Left kidney (tissue), 8 donors: Measurements from ENCODE around the gene IL34. TPM values are rescaled to one million over a fixed set of nuclear protein-coding genes. Genes with fewer than 3 reads are reported as not detected.
"Not testable (repeated sequence)": the region's sequence is repeated elsewhere in the genome, so short reads cannot be mapped to it uniquely, and the experiment has no call there.

ENCODE experiments used
- DNase-seq: peaks from one replicate; pipeline ENCODE4 v3.0.0-alpha.2; 2013
- long read RNA-seq, 8 donors: transcript quantifications; one replicate each; lab custom pipeline, GENCODE V29; 2026
- polyA plus RNA-seq: library from polyadenylated mRNA; unstranded; fragments of 120-200 nt; gene quantifications from one replicate; pipeline ENCODE4 v1.2.1, GENCODE V29; 2013; ENCODE audit not compliant: insufficient read length

IL34 gene
- 0.62 TPM for polyA plus RNA-seq
- long read RNA-seq, donor 1 = 0 reads
- long read RNA-seq, donor 2 = 0 reads
- long read RNA-seq, donor 3 = 0 reads
- long read RNA-seq, donor 4 = 0 reads
- long read RNA-seq, donor 5 = 0 reads
- long read RNA-seq, donor 6 = 0 reads
- long read RNA-seq, donor 7 = 0 reads
- long read RNA-seq, donor 8 = 0 reads

DNA sequence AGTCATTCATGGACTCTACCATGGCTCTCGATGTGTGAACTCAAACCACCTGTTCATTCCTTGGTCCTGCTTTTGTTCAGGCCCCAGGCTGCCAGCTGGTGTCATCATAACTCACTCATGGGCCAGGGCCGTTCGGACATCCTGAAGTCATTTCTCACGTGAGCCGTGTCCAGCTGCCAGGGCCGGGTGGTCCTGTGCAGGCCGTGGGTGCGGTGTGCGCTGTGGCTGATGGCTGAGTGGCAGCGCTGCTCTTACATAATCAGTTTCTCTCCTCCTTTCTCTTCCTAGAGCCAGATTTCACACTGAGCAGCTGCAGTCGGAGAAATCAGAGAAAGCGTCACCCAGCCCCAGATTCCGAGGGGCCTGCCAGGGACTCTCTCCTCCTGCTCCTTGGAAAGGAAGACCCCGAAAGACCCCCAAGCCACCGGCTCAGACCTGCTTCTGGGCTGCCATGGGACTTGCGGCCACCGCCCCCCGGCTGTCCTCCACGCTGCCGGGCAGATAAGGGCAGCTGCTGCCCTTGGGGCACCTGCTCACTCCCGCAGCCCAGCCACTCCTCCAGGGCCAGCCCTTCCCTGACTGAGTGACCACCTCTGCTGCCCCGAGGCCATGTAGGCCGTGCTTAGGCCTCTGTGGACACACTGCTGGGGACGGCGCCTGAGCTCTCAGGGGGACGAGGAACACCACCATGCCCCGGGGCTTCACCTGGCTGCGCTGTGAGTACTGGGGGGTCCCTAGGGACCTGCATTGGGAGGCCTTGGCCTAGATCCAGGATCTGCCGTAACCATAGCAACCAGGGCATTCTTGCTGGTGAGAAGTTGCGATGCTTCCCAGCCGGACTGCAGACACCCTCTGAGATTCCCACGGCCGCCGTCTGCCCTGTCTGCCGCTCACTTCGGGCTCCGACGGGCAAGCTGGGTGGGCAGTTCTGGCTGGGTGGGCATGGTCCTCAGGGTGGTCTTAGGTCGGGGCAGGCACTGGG lies at the start of gene IL34:
TSS of gene IL34 (plus strand) at position 300 of the 982 bp plus-strand sequence. CDS start at position 689, 389 bp downstream.
- DNase-seq = no peak

DNA sequence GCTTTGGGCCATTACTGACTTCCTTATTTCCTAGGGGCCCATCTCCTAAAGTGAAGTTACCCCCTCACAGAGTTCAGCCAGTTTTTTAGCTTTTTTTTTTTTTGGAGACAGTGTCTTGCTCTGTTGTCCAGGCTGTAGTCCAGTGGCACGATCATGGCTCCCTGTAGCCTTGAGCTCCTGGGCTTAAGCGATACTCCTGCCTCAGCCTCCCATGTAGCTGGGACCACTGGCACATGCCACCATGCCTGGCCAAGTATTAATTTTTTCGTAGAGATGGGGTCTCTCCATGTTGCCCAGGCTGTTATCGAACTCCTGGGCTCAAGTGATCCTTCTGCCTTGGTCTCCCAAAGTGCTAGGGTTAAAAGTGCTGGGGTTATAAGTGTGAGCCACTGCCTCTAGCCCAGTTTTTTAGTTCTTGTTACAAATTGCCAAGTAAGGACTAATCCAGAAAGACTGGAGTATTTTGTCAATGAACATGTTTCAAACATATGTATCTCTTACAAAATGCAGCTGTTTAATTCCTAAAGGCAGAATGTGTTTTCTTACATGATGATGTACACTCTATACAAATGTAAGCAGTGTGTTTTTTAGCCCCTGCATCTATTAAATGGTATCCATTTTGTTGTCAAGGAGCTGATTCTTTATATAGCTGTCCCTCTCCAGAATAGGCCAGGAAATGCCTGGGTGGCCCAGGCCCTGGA lies 49.1 kb upstream of the IL34 start:
- no peak for DNase-seq

DNA sequence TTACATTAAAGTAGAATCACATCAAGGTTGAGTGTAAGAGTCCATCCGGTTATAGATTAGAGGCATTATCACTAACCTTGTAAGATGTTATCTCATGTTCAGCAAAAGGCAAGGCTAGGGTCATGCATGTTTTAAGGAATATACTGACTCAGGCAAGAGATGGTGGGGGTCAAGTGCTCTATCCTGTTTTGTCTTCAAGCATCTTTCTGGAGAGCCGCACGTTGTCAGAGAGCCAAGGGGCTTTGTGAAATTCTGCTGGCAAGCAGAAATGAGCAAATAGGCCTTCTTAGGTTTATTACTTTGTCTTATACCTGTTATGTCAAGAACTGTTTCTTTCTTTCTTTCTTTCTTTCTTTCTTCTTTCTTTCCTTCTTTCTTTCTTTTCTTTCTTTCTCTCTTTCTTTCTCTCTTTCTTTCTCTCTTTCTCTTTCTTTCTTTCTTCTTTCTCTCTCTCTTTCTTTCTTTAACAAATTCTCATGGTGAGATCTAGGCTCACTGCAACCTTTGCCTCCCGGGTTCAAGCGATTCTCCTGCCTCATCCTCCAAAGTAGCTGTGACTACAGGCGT lies 47.3 kb upstream of the IL34 start:
- DNase-seq = no peak

DNA sequence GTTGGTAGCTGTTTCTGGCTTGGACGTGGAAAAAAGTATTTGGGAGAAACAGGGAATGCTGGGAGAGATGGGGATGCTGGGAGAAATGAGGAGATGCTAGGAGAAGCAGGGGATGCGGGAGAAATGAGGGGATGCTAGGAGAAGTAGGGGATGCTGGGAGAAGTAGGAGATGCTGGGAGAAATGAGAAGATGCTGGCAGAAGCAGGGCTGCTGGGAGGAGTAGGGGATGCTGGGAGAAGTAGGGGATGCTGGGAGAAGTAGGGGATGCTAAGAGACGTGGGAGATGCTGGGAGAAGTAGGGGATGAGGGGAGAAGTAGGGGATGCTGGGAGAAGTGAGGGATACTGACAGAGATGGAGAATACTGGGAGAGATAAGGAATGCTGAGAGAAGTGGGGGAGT lies 45.6 kb upstream of the IL34 start:
- DNase-seq = no peak

DNA sequence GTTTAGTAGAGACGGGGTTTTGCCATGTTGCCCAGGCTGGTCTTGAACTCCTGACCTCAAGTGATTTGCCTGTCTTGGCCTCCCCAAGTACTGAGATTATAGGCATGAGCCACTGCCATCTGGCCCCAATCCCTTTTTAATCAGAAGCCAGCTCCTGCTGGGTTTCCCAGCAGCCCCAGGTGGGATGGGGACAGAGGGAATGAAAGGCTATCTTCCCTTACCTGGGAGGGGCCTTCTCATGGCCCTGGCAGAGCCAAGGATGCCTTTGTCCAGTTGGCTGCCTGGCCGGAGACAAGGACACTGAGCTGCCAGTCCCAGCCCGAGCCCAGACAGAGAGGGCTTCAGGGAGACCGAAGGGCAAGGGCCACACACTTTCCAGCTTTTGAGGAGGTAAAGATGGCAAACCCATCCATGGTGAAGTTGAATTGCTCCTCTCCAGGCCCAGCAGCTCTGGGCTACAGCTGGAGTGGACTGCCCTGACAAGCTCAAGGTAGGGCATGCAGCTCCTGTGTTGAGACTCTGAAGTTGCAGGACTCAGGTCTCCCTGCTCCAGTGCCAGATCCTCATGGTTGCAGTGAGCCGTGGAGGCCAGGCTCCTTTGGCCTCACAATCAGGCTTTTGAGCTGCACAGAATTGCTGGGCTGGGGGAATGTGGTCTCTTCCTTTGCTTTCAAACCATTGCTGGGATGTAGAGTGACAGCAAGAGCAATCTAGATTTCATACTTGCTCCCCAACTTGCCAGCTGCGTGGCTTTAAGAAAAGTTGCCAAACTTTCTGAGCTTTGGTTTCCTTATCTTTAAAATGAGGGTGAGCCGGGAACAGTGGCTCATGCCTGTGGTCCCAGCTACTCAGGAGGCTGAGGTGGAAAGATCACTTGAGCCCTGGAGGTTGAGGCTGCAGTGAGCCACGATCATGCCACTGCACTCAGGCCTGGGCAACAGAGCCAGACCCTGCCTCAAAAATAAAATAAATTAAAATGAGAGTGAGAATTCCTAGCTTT lies 44.5 kb upstream of the IL34 start:
- no peak for DNase-seq

DNA sequence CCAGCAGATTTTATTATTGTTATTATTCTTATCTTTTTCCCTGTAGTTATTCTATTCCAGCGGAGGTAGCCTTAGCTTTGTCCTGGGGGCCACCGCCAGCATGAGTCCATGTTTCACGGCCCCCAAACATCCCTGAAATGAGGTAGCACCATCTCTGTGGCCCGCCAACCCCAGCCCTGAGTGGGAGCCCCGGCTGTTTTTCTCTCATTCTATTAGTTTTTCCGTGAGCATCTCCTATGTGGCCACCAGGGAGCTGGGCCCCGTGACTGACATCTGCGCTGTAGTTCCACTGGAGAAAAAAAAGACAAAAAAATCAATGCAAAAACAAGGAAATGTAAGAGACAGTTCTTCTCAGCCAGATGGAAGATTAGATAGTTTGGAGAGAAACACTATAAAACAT lies 43.5 kb upstream of the IL34 start:
- no peak for DNase-seq

DNA sequence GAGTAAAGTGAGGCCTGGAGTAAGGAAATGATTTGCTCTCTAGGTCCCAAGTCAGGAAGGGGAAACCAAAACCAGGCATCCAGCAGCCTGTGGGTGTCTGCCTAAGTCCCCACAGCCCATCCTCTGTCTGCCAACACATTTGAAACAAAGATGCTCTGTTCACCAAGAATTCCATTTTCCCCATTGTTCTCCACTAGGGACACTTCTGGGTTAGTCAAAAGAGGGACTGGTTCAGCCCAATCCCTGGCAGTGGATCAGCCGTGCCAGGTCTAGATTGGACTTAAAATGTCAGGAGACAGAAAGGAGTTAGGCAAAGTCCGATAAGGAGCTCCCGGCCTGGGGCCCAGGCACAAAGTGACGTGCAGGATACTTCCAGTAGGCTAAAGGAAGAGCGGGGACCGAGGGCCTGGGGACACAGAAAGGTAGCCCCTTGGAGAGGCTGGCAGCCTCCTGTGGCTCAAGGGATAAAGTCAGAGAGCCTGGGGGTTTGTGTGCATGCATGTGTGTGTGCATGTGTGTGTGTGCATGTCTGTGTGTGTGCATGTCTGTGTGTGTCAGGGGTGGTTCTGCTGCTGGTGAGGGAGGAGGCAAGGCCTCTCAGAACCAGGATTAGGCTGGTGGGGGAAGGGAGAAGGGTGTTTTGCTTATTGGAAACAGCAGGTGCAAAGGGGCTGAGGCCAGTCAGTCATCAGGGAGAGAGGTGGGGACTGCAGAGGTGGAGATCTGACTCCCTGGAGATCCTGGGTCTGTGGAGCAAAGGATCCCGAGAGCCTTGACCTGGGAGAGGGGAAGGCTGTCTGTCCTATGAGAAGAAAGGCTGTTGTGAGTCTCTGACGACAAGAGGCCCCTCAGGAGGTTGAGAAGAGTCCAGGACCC lies 41.7 kb upstream of the IL34 start:
- DNase-seq = no peak

DNA sequence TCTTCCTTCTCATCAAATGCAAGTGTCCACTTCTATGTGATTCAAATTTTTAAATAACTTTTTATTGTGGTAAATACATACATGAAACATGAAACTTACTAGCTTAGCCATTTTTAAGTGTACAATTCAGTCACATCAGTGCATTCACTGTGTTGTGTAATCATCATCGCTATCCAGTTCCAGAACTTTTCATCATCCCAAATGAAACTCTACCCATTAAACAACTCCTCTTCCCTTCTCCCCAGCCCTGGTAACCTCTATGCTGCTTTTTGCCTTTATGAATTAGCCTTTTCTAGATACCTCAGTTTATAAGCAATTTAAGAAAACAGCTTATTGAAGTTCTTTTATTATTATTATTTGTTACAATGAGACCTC lies 41.1 kb upstream of the IL34 start:
- DNase-seq = no peak

DNA sequence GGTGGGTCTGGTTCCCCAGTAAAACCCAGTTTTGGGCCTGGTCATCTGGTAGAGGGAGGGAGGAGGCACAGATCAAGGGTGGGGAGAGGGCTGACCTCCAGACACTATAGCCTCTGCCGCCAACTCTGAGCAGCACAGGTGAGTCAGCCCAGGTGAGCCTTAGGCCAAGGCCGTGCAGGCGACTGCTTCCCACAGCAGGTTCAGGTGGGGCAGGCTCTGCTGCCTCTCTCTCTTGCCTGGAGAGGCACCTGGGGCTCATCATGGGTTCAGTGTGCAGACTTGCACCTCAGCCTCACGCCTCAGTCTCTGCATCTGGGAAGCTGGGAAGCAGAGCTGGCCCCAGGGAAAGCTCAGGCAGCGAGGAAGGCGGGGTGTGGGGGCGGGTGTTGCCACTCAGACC lies 37.8 kb upstream of the IL34 start:
- no peak for DNase-seq

DNA sequence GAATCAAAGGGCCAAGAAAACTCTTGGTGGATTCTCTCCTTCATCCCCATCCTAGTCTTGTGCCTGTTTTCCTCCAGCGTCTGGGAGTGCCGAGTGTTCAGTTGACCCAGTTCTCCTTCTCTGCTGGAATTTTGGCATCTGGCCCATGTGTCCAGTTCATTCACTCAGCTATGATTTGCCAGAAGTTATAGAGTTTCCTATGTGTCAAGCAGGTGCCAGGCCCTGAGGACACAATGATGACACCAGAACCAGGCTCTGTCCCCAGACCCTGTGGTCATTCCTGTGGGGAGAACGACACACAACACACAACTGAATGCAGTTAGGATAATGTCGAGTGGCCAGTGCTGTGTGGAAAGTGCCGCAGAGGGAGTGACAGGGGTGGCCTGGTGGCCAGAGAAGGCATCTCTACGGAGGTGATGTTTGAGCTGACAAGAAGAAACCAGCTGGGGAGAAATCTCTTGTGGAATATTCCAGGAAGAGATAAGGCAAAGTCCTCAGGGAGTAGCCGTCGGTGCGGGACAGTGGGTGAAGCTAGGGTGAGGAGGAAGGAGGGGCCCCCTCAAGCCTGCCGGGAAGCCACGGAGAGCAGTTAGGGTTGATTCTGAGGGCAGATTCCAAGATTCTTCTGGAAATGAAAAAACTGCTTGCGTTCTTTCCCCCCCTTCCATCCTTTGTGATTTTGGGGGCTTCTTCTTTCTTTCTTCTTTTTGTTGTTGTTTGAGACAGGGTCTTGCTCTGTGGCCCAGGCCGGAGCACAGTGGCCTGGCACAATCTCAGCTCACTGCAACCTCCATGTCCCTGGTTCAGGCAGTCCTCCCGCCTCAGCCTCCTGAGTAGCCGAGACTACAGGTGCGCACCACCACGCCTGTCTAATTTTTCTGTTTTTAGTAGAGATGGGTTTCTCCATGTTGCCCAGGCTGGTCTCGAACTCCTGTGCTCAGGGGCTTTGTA lies 35.8 kb upstream of the IL34 start:
- no peak for DNase-seq

DNA sequence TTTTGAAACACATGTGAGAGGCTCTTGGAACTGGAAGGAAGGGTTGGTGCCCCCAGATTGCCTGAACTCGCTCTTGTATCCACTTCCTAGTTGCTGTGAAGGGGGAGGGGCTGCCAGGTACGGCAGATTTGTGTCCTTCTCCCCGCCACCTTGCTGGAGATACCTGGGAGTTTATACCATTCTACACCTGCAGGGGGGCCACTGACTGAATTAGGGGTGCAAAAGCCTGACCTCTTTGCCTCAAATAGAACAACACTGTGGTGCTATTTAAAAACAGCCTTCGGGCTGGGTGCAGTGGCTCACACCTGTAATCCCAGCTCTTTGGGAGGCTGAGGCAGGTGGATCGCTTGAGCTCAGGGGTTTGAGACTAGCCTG lies 35.1 kb upstream of the IL34 start:
- DNase-seq = no peak

DNA sequence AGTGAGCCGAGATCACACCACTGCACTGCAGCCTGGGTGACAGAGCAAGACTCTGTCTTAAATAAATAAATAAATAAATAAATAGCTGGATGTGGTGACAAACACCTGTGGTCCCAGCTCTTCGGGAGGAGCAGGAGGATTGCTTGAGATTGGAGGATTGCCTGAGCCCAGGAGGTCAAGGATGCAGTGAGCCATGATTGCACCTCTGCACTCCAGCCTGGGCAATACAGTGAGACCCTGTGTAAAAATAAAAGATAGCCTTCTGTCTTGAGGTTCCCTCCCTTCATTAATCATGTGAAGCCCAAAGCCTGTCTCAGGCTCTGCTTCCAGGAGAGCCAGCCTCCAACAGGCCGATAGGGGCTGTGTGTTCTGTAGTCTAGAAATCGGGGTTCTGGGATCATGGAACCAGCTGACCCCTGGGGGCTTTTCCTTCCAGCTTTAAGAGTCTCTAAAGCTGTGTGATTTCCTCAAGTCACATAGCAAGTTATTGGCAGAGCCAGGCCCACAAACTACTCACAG lies 34.5 kb upstream of the IL34 start:
- no peak for DNase-seq

DNA sequence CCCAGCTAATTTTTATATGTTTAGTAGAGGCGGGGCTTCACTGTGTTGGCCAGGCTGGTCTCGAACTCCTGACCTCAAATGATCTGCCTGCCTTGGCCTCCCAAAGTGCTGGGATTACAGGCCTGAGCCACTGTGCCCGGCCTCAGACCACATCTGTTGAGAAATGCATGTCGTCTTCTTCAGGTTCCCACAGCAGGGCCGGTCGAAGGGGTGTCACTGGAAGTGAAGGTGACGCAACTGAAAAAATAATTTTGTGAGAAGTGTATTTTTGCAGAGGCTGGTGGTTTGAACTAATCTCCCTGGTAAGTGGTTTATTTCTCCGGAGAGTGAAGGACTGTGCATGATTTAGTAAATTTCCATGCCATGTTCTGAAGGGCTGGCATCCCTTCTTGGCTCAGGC lies 33.4 kb upstream of the IL34 start:
- no peak for DNase-seq

DNA sequence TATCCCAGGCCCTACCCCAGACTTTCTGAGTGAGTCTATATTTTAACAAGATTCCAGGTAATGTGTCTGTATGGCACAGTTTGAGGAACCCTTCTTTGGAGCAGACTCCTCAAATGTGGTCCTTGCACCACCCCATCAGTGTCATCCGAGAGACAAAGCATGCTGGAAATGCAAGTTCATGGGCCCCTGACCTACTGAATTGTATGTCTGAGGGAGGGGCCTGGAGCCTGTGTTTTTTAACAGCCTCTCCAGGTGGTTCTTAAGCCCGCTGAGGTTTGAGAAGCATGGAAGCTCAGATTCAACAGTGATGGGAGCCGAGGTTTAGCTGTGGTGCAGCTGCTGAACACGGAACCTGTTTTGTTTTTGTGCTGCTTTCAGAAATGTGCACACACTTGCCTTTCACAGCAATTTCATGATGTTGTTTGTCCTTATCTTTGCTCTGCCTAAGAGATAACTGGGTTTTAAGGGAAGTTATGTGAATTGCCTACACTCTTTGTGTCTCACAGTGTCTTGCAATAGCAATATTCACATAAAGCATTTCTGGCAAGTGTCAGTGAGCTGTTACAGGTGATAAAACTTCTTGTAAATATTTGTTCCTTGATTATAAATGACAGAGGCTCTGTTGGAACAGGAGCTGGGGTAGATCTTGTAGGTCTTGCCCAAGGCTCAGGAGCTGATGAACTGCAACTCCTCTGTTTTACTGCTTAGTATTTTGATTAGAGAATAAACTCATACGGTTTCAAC lies 32.0 kb upstream of the IL34 start:
- DNase-seq = no peak

DNA sequence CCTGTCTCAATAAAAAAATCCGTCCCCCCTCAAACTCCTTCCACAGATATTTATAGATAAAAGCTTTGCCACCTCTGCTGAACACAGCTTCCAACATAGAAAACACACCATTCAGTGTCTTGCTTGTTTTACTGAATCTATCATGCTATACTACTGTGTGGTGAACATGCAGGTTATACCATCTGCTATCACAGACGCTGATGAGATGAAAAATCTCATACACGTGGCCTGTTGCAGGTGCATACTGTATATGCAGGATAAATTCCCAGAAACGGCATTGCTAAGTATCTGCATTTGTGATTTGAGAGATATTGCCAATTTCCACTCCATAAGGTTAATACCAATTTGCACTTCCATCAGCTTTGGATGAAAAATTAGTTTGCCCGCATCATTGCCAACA lies 30.4 kb upstream of the IL34 start:
- DNase-seq = no peak

DNA sequence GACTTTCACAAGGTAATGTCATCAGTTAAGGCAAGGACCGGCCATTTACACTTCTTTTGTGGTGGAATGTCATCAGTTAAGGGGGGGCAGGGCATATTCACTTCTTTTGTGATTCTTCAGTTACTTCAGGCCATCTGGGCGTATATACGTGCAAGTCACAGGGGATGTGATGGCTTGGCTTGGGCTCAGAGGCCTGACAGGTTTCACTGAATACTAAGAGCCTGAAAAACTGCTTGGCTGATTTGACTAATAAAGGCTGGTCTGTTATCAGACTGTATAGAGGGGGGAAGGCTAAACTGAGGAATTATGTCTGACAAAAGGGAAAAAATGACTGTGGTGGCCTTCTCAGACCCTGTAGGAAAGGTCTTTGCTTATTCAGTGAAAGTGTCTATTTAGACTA lies 24.5 kb upstream of the IL34 start:
- not testable (repeated sequence) for DNase-seq

DNA sequence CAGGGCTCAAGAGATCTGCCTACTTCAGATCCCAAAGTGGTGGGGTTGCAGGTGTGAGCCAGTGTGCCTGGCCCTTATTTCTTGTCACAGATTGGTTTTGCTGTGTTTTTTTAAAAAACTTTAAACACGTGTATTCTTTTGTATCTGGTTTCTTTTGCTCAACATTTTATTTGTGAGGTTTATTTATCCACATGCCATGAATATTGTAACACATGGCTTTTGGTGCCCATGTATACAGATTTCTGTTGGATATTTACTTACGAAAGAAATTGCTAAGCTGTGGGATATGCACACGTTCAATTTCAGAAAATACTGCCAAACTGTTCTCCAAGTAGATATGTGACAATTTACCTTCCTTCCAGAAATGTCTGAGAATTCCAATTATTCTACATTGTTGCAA lies 18.7 kb upstream of the IL34 start:
- no peak for DNase-seq
